K562 (cell line): ENCODE data around the gene SLX4IP. TPM values are rescaled to one million over a fixed set of nuclear protein-coding genes. Genes with fewer than 3 reads are reported as not detected.
A peak's percentile ranks its signal among the peaks of the same experiment; 100 is the strongest.

Experiments used
- CCNT2 ChIP-seq: IDR thresholded peaks from 2 replicates; pipeline ENCODE4 v1.6.1; 2011; ENCODE audit warnings: borderline replicate concordance, low read depth, mild to moderate bottlenecking, moderate library complexity, mixed read lengths, low read length; ENCODE audit not compliant: insufficient read length; ENCODE audit errors: extremely low read depth
- CHD1 ChIP-seq: fragments of 200-600 bp; sonication (generic); IDR thresholded peaks from one replicate; pipeline ENCODE4 v1.6.1; 2012; ENCODE audit warnings: mild to moderate bottlenecking, moderate library complexity, low read length, inconsistent platforms
- DNMT1 ChIP-seq: fragments of 450-650 bp; IDR thresholded peaks from 2 replicates; pipeline ENCODE4 v1.6.1; 2016; ENCODE audit warnings: antibody characterized with exemption, mild to moderate bottlenecking
- FOXO4 ChIP-seq: fragments of 450-650 bp; formaldehyde crosslinking; IDR thresholded peaks from 2 replicates; pipeline ENCODE4 v1.4.0; 2020; ENCODE audit warnings: mild to moderate bottlenecking, moderate library complexity
- HMGN3 ChIP-seq: IDR thresholded peaks from 2 replicates; pipeline ENCODE4 v1.6.1; 2011; ENCODE audit warnings: borderline replicate concordance, low read depth, mild to moderate bottlenecking, mixed read lengths, low read length; ENCODE audit not compliant: insufficient read length; ENCODE audit errors: extremely low read depth
- NELFE ChIP-seq: IDR thresholded peaks from 2 replicates; pipeline ENCODE4 v1.6.1; 2011; ENCODE audit warnings: mild to moderate bottlenecking; ENCODE audit not compliant: insufficient read depth, insufficient read length
- RREB1 ChIP-seq: fragments of 250-450 bp; sonication (Bioruptor Pico); IDR thresholded peaks from 2 replicates; pipeline ENCODE4 v1.4.0; 2020
- TFE3 ChIP-seq: fragments of 450-650 bp; formaldehyde crosslinking; IDR thresholded peaks from 2 replicates; pipeline ENCODE4 v1.4.0; 2020; ENCODE audit warnings: mild to moderate bottlenecking, mixed read lengths
- ZBTB33 ChIP-seq: sonication (generic); formaldehyde crosslinking; IDR thresholded peaks from 2 replicates; pipeline ENCODE4 v1.8.1; 2023; ENCODE audit warnings: mild to moderate bottlenecking, missing genetic modification reagents
- ZNF699 ChIP-seq: fragments of 250-450 bp; sonication (Bioruptor Pico); IDR thresholded peaks from 2 replicates; pipeline ENCODE4 v1.8.0; 2021; ENCODE audit warnings: mild to moderate bottlenecking, moderate library complexity; ENCODE audit not compliant: insufficient replicate concordance
- polyA plus RNA-seq, 8 experiments: library from polyadenylated mRNA; depleted of rRNA in 4 of 8; stranded (reverse) in 5 of 8; unstranded in 3 of 8; fragments of >200 nt; fragmentation: Nextera tagmentation in 2 of 8; fragmentation: Illumina TruSeq in 1 of 8; extraction: Ambion mirVana in 2 of 8; extraction: Trizol in 1 of 8; gene quantifications; 2 replicates each; pipeline versions ENCODE4 v1.2.1 to v1.2.3, GENCODE V29; 2011 to 2014; ENCODE audit warnings: inconsistent platforms in 1 of 8, missing spikeins in 1 of 8
- total RNA-seq, 7 experiments: library from RNA; depleted of rRNA in 6 of 7; stranded (reverse); fragments of >200 nt in 6 of 7; fragmentation: Illumina TruSeq in 2 of 7; extraction: Trizol in 2 of 7; gene quantifications; 2 replicates each; pipeline versions ENCODE4 v1.2.1 to v1.2.3, GENCODE V29; 2011 to 2021; ENCODE audit warnings: low replicate concordance in 1 of 7
- TF ChIP-seq, protein P1 (sequence below), 2 experiments: fragments of 450-650 bp in 1 of 2; IDR thresholded peaks; 2 replicates each; pipeline ENCODE4 v1.6.1; 2011 to 2017; ENCODE audit warnings: low read depth in 2 of 2, antibody characterized with exemption in 1 of 2, borderline replicate concordance in 1 of 2, low read length in 1 of 2, mild to moderate bottlenecking in 1 of 2, mixed read lengths in 1 of 2; ENCODE audit not compliant: control insufficient read depth in 1 of 2

SLX4IP gene
- total and polyA plus RNA-seq, 9 of the 15 experiments (the other 6 are each of a cell fraction or from before 2014, with no cell fraction given), result 1.5 to 5.9 (median 3.5) TPM

- TF ChIP-seq RREB1 (CRISPR knock-in tag), result no peak
- no peak for TF ChIP-seq CCNT2
- TF ChIP-seq, protein P1, sequence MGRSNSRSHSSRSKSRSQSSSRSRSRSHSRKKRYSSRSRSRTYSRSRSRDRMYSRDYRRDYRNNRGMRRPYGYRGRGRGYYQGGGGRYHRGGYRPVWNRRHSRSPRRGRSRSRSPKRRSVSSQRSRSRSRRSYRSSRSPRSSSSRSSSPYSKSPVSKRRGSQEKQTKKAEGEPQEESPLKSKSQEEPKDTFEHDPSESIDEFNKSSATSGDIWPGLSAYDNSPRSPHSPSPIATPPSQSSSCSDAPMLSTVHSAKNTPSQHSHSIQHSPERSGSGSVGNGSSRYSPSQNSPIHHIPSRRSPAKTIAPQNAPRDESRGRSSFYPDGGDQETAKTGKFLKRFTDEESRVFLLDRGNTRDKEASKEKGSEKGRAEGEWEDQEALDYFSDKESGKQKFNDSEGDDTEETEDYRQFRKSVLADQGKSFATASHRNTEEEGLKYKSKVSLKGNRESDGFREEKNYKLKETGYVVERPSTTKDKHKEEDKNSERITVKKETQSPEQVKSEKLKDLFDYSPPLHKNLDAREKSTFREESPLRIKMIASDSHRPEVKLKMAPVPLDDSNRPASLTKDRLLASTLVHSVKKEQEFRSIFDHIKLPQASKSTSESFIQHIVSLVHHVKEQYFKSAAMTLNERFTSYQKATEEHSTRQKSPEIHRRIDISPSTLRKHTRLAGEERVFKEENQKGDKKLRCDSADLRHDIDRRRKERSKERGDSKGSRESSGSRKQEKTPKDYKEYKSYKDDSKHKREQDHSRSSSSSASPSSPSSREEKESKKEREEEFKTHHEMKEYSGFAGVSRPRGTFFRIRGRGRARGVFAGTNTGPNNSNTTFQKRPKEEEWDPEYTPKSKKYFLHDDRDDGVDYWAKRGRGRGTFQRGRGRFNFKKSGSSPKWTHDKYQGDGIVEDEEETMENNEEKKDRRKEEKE (IDR thresholded peaks at IDR 0.05; ENCODE audit: borderline replicate concordance in 1 of 2, control insufficient read depth in 1 of 2, low read depth in 2 of 2, low read length in 1 of 2), result no peak
- no peak for TF ChIP-seq FOXO4
- no peak for TF ChIP-seq HMGN3
- no peak for TF ChIP-seq DNMT1
- TF ChIP-seq CHD1, result no peak
- TF ChIP-seq ZBTB33, result no peak
- TF ChIP-seq TFE3 (CRISPR knock-in tag), result peak; percentile 50
- no peak for TF ChIP-seq ZNF699 (CRISPR knock-in tag)
- TF ChIP-seq NELFE, result no peak
Measured at GRCh38 chr20:10511509-10512251, 76.6 kb downstream of the SLX4IP start (continued).
